ENCODE data around the gene WAPL.

- TF ChIP-seq EP300 (IDR thresholded peaks at IDR 0.05): no peak
- TF ChIP-seq CTCF (IDR thresholded peaks at IDR 0.05): no peak
- TF ChIP-seq RAD21 (conservative IDR thresholded peaks at IDR 0.05 in 1 of 2, IDR thresholded peaks at IDR 0.05 in 1 of 2): no peak
- no peak for TF ChIP-seq NPAS2 (CRISPR knock-in tag; IDR thresholded peaks at IDR 0.05; ENCODE audit: borderline replicate concordance)
- no peak for TF ChIP-seq MAZ (IDR thresholded peaks at IDR 0.05; ENCODE audit: borderline replicate concordance, low read depth, low read length)
- TF ChIP-seq NFE2L2 (conservative IDR thresholded peaks at IDR 0.05; ENCODE audit: low read length): no peak
- no peak for TF ChIP-seq BHLHE40 (IDR thresholded peaks at IDR 0.05; ENCODE audit: low read depth, low read length)
- TF ChIP-seq HMGXB4 (CRISPR knock-in tag; IDR thresholded peaks at IDR 0.05; ENCODE audit: borderline replicate concordance): no peak
- TF ChIP-seq POLR2A (IDR thresholded peaks at IDR 0.05; ENCODE audit: low read length): no peak
Observed at GRCh38 chr10:86393362-86393761, 128.2 kb downstream of the WAPL start.

Measured in A549 (cell line).